B cell (primary cell): Measurements from ENCODE around the gene CACNA2D3. TPM values are rescaled to one million over a fixed set of nuclear protein-coding genes. Genes with fewer than 3 reads are reported as not detected.

Experiments
- ATAC-seq: fragments of 200-7000 bp; cut with Tn5 transposase; one replicate; pipeline ENCODE4 v1.10.0; 2021; ENCODE audit warnings: low read depth, mild to moderate bottlenecking, moderate number of reproducible peaks, moderate library complexity
- CTCF ChIA-PET: fragments of 350-600 bp; sonication (Branson Sonifier 250); formaldehyde crosslinking; loops from one replicate; lab custom pipeline; 2021; ENCODE audit warnings: antibody characterized with exemption, inconsistent platforms; lab: Charles Lee
- POLR2A ChIA-PET: fragments of 350-600 bp; sonication (Branson Sonifier 250); formaldehyde crosslinking; loops from one replicate; lab custom pipeline; 2021; ENCODE audit warnings: antibody characterized with exemption; lab: Charles Lee
- DNase-seq: peaks from one replicate; pipeline ENCODE4 v3.0.0; 2013
- H2AFZ ChIP-seq: 2 replicates; pipeline ENCODE4 v1.6.1; 2012; ENCODE audit warnings: mild to moderate bottlenecking, low read depth, low read length; ENCODE audit not compliant: insufficient read depth, poor library complexity, severe bottlenecking
- H3K27ac ChIP-seq, 2 donors: 1 replicate in 1 of 2; 2 replicates in 1 of 2; pipeline ENCODE4 v1.5.1; 2012 to 2013; ENCODE audit warnings: low read length in 2 of 2, mild to moderate bottlenecking in 2 of 2, moderate library complexity in 1 of 2
- H3K27me3 ChIP-seq, 4 experiments: fragments of 200-600 bp in 1 of 4; sonication (generic) in 1 of 4; replicated peaks in 1 of 4; 1 replicate in 2 of 4; 2 replicates in 2 of 4; pipeline versions ENCODE4 v1.6.1 to v1.7.0; 2013 to 2016; ENCODE audit warnings: low read length in 3 of 4, mild to moderate bottlenecking in 2 of 4, mixed read lengths in 1 of 4, moderate library complexity in 1 of 4; ENCODE audit not compliant: insufficient read depth in 4 of 4, control insufficient read depth in 3 of 4; ENCODE audit errors: control extremely low read depth in 1 of 4
- H3K36me3 ChIP-seq, 2 experiments: replicated peaks in 1 of 2; 1 replicate in 1 of 2; 2 replicates in 1 of 2; pipeline versions ENCODE4 v1.6.1 to v1.7.1; 2013; ENCODE audit warnings: low read length in 1 of 2; ENCODE audit not compliant: insufficient read depth in 2 of 2, control insufficient read depth in 1 of 2; ENCODE audit errors: control extremely low read depth in 1 of 2, extremely low read depth in 1 of 2
- H3K4me1 ChIP-seq, 2 donors: fragments of 200-600 bp in 1 of 2; sonication (generic) in 1 of 2; 1 replicate in 1 of 2; 2 replicates in 1 of 2; pipeline versions ENCODE4 v1.5.1 to v1.6.1; 2013 to 2017; ENCODE audit warnings: low read length in 2 of 2; ENCODE audit not compliant: control insufficient read depth in 2 of 2, insufficient read depth in 2 of 2
- H3K4me2 ChIP-seq: replicated peaks from 2 replicates; pipeline ENCODE3; 2012; ENCODE audit warnings: mild to moderate bottlenecking, low read depth, low read length; ENCODE audit not compliant: poor library complexity, severe bottlenecking
- H3K4me3 ChIP-seq, 5 experiments: fragments of 200-600 bp in 1 of 5; sonication (generic) in 1 of 5; 1 replicate in 3 of 5; 2 replicates in 2 of 5; pipeline versions ENCODE4 v1.5.1 to v1.7.0; 2011 to 2016; ENCODE audit warnings: low read length in 4 of 5, mild to moderate bottlenecking in 4 of 5, low read depth in 2 of 5, control low read depth in 1 of 5, moderate library complexity in 1 of 5; ENCODE audit not compliant: insufficient read depth in 1 of 5; ENCODE audit errors: control extremely low read depth in 1 of 5, extremely low read depth in 1 of 5
- H3K79me2 ChIP-seq: fragments of 200-600 bp; sonication (generic); one replicate; pipeline ENCODE4 v1.6.0; 2016; ENCODE audit warnings: low read length; ENCODE audit not compliant: control insufficient read depth, insufficient read depth
- H3K9ac ChIP-seq: fragments of 200-600 bp; sonication (generic); 2 replicates; pipeline ENCODE4 v1.6.1; 2017; ENCODE audit warnings: mild to moderate bottlenecking, low read length, moderate library complexity
- H3K9me3 ChIP-seq, 3 donors: one replicate each; pipeline versions ENCODE4 v1.6.1 to v1.7.1; 2013; ENCODE audit warnings: low read length in 2 of 3; ENCODE audit not compliant: control insufficient read depth in 2 of 3, insufficient read depth in 1 of 3; ENCODE audit errors: control extremely low read depth in 1 of 3
- H4K20me1 ChIP-seq: 2 replicates; pipeline ENCODE4 v1.6.0; 2012; ENCODE audit warnings: mild to moderate bottlenecking, low read length; ENCODE audit not compliant: insufficient read depth, control insufficient read depth, poor library complexity, severe bottlenecking
- H3K27ac Mint-ChIP-seq: one replicate; pipeline ENCODE4 v1.8.0; 2021; ENCODE audit warnings: mixed read lengths
- H3K27me3 Mint-ChIP-seq: one replicate; pipeline ENCODE4 v1.8.0; 2021; ENCODE audit warnings: mixed read lengths
- H3K4me1 Mint-ChIP-seq: one replicate; pipeline ENCODE4 v1.8.0; 2021; ENCODE audit warnings: mixed read lengths
- H3K4me3 Mint-ChIP-seq: one replicate; pipeline ENCODE4 v1.8.0; 2021; ENCODE audit warnings: mixed read lengths
- H3K9me3 Mint-ChIP-seq: one replicate; pipeline ENCODE4 v1.8.0; 2022; ENCODE audit warnings: mixed read lengths; ENCODE audit not compliant: insufficient read depth
- CTCF ChIP-seq: fragments of 200-600 bp; IDR thresholded peaks from one replicate; pipeline ENCODE4 v1.8.0; 2022; ENCODE audit warnings: antibody characterized with exemption, mild to moderate bottlenecking
- EZH2 ChIP-seq: IDR thresholded peaks from 2 replicates; pipeline ENCODE4 v1.6.1; 2012; ENCODE audit warnings: borderline replicate concordance, low read depth, mild to moderate bottlenecking, moderate library complexity, low read length; ENCODE audit not compliant: insufficient read depth, poor library complexity, severe bottlenecking
- WGBS: methylation state at CpG from one replicate; pipeline ENCODE4 v1.1.5; 2013; ENCODE audit warnings: missing lambda C conversion rate; ENCODE audit not compliant: insufficient coverage; 5-methylcytosine and 5-hydroxymethylcytosine counted together
- intact Hi-C: fragments of 100-400 bp; cut with micrococcal nuclease; formaldehyde crosslinking; loops from one replicate; pipeline ENCODE4 v1.10.0; 2022
- polyA plus RNA-seq: library from polyadenylated mRNA; depleted of rRNA; stranded (reverse); fragments of >200 nt; gene quantifications from 2 replicates; pipeline ENCODE4 v1.2.3, GENCODE V29; 2012
- total RNA-seq, 2 donors: library from RNA; stranded (reverse); fragments of 120-200 nt in 1 of 2; gene quantifications; 1 replicate in 1 of 2; 2 replicates in 1 of 2; pipeline versions ENCODE4 v1.2.3 to v1.2.4, GENCODE V29; 2013 to 2022

CACNA2D3 gene
- total and polyA plus RNA-seq, 2 donors (not counting 1 experiment from before 2014, with no cell fraction given), result not detected

GRCh38 chr3:54714035-54714434 is 591.7 kb downstream of the CACNA2D3 start:
- Histone ChIP-seq H4K20me1 (no peaks in the 10 kb centered on the region), H3K79me2 (no peaks in the 10 kb centered on the region), H3K27me3 (no peaks in the 10 kb centered on the region), H3K4me3 (no peak overlapping the region), H3K9ac (no peak overlapping the region), H3K4me1 (no peaks in the 10 kb centered on the region), H3K9me3 (peaks cover 0 to 4% (median 0%) of the 10 kb centered on the region in 3 donors), H3K36me3 (no peaks in the 10 kb centered on the region), H3K27ac (no peak overlapping the region), H2AFZ (no peak overlapping the region), H3K4me2 (no peak overlapping the region)
- Mint-ChIP-seq H3K4me1 (no peaks in the 10 kb centered on the region), H3K9me3 (peaks cover 3% of the 10 kb centered on the region), H3K4me3 (no peak overlapping the region), H3K27me3 (no peaks in the 10 kb centered on the region), H3K27ac (no peak overlapping the region)
- intact Hi-C loops, result no loop called here
- DNase-seq (no peak), ATAC-seq (no peak)
- TF ChIP-seq CTCF (no peak), EZH2 (no peak)
- ChIA-PET CTCF (no interaction called here), POLR2A (no interaction called here)
- 97% methylated on average over 4 of the region's 5 CpGs for WGBS

- 98% methylated on average over 9 of the region's 18 CpGs for WGBS
- H2AFZ ChIP-seq, result no peak overlapping the region
- no peaks in the 10 kb centered on the region for H3K4me1 ChIP-seq
- H3K4me3 ChIP-seq, result no peak overlapping the region
- Mint-ChIP-seq H3K9me3 (peaks cover 3% of the 10 kb centered on the region), H3K27me3 (peaks cover 5% of the 10 kb centered on the region), H3K4me1 (no peaks in the 10 kb centered on the region), H3K27ac (no peak overlapping the region), H3K4me3 (no peak overlapping the region)
- no peaks in the 10 kb centered on the region for H3K36me3 ChIP-seq
- ChIA-PET CTCF (no interaction called here), POLR2A (no interaction called here)
- no peak overlapping the region for H3K4me2 ChIP-seq
- no peaks in the 10 kb centered on the region for H3K79me2 ChIP-seq
- H3K9me3 ChIP-seq, result peaks cover 0 to 4% (median 0%) of the 10 kb centered on the region in 3 donors
- ATAC-seq (no peak), DNase-seq (no peak)
- no peak overlapping the region for H3K27ac ChIP-seq
- no peaks in the 10 kb centered on the region for H4K20me1 ChIP-seq
- H3K27me3 ChIP-seq, result no peaks in the 10 kb centered on the region
- TF ChIP-seq EZH2, result no peak
- TF ChIP-seq CTCF, result no peak
- intact Hi-C loops, result no loop called here
- no peak overlapping the region for H3K9ac ChIP-seq
Observed at GRCh38 chr3:54717506-54717905, 595.2 kb downstream of the CACNA2D3 start.
